Ishikawa (cell line): ENCODE measurements around the gene CD164.

Experiments used
- EGR1 ChIP-seq: IDR thresholded peaks from 2 replicates; pipeline ENCODE4 v1.6.1; 2012
- EP300 ChIP-seq: IDR thresholded peaks from 2 replicates; pipeline ENCODE4 v1.6.1; 2012; ENCODE audit warnings: borderline replicate concordance
- RAD21 ChIP-seq: IDR thresholded peaks from 2 replicates; pipeline ENCODE4 v1.6.1; 2012; ENCODE audit warnings: low read depth
- TCF12 ChIP-seq: IDR thresholded peaks from 2 replicates; pipeline ENCODE4 v1.6.1; 2012; ENCODE audit warnings: low read depth
- TEAD4 ChIP-seq: IDR thresholded peaks from 2 replicates; pipeline ENCODE4 v1.6.1; 2012
- YY1 ChIP-seq: IDR thresholded peaks from 2 replicates; pipeline ENCODE4 v1.6.1; 2012; ENCODE audit warnings: low read depth
- TF ChIP-seq, protein P1 (sequence below): IDR thresholded peaks from 2 replicates; pipeline ENCODE4 v1.6.1; 2012; ENCODE audit warnings: low read depth, mild to moderate bottlenecking
- TF ChIP-seq, protein P2 (sequence below): IDR thresholded peaks from 2 replicates; pipeline ENCODE4 v1.6.1; 2012

DNA sequence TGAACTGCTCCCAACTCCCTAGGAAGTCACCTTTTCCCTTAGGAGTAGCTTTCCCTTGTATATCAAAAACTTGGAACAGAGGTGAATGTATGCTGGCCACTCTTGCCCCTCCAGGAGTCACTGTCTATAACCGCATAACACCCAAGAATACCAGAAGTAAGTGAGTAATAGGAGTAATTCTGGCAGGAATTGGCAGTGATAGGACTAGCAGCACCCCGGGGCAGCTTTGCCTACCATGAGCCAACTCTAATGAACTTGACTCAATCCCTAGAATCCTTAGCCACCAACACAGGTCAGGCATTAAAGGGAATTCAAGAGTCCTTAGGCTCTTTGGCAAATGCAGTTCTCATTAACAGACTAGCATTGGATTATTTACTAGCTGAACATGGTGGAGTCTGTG is 28.8 kb upstream of the CD164 start:
- TF ChIP-seq, protein P1, sequence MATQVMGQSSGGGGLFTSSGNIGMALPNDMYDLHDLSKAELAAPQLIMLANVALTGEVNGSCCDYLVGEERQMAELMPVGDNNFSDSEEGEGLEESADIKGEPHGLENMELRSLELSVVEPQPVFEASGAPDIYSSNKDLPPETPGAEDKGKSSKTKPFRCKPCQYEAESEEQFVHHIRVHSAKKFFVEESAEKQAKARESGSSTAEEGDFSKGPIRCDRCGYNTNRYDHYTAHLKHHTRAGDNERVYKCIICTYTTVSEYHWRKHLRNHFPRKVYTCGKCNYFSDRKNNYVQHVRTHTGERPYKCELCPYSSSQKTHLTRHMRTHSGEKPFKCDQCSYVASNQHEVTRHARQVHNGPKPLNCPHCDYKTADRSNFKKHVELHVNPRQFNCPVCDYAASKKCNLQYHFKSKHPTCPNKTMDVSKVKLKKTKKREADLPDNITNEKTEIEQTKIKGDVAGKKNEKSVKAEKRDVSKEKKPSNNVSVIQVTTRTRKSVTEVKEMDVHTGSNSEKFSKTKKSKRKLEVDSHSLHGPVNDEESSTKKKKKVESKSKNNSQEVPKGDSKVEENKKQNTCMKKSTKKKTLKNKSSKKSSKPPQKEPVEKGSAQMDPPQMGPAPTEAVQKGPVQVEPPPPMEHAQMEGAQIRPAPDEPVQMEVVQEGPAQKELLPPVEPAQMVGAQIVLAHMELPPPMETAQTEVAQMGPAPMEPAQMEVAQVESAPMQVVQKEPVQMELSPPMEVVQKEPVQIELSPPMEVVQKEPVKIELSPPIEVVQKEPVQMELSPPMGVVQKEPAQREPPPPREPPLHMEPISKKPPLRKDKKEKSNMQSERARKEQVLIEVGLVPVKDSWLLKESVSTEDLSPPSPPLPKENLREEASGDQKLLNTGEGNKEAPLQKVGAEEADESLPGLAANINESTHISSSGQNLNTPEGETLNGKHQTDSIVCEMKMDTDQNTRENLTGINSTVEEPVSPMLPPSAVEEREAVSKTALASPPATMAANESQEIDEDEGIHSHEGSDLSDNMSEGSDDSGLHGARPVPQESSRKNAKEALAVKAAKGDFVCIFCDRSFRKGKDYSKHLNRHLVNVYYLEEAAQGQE = no peak
- TF ChIP-seq, protein P2, sequence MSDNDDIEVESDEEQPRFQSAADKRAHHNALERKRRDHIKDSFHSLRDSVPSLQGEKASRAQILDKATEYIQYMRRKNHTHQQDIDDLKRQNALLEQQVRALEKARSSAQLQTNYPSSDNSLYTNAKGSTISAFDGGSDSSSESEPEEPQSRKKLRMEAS = no peak
- TF ChIP-seq EGR1 (no peak), YY1 (no peak), EP300 (no peak), RAD21 (no peak), TCF12 (no peak), TEAD4 (no peak)
